ENCODE measurements around the gene FGGY.

DNA sequence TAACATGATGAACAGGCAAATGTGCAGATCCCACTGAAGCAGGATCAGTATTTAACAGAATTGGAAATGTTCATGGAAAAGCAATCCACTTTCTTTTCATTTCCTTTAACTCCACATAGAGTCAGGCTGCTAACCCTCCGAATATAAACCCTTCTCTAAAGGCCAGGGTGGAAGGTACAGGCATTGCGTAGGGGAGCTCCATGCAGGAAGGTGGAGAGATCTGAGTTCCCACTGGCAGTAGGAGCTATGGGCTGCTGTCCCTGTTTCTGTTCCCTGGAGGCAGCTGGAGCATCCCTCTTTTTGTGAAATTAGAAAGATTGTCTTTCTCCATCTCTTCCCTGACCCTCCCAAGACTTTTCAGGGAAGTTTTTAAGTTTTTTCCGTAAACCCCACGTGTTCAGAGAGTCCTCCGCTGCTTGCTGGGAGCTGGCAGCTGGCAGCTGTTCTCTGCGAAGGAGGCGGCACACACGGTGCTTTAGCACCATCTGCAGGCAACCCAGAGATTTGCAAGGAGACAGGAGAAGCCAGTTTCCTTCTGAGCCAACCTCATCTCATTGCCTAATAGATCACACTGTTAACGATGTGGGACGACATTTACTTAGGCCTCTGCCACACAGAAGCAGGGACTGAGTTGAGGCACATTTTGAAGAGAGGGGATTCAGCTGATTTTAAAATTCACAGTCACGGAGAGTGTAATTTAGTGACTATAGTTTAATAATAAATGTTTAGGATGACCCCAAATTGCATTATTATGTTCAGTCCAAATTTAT lies 462.4 kb downstream of the FGGY start:
- TF ChIP-seq, protein P1, sequence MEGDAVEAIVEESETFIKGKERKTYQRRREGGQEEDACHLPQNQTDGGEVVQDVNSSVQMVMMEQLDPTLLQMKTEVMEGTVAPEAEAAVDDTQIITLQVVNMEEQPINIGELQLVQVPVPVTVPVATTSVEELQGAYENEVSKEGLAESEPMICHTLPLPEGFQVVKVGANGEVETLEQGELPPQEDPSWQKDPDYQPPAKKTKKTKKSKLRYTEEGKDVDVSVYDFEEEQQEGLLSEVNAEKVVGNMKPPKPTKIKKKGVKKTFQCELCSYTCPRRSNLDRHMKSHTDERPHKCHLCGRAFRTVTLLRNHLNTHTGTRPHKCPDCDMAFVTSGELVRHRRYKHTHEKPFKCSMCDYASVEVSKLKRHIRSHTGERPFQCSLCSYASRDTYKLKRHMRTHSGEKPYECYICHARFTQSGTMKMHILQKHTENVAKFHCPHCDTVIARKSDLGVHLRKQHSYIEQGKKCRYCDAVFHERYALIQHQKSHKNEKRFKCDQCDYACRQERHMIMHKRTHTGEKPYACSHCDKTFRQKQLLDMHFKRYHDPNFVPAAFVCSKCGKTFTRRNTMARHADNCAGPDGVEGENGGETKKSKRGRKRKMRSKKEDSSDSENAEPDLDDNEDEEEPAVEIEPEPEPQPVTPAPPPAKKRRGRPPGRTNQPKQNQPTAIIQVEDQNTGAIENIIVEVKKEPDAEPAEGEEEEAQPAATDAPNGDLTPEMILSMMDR (IDR thresholded peaks at IDR 0.05; ENCODE audit: low read depth, low read length), result peak; percentile 84
- TF ChIP-seq POLR2A (IDR thresholded peaks at IDR 0.05; ENCODE audit: extremely low read depth, insufficient read length) (no peak), MYC (IDR thresholded peaks at IDR 0.05; ENCODE audit: low read depth, low read length) (peak; percentile 88)
